ENCODE measurements around the gene ALDOA.
"Not testable (repeated sequence)": the region's sequence is repeated elsewhere in the genome, so short reads cannot be mapped to it uniquely, and the experiment has no call there.

ALDOA gene

GRCh38 chr16:30091474-30092372, 26.2 kb downstream of the ALDOA start, which contains the start of gene TBX6:
TSS of gene TBX6 (minus strand) at chr16:30091924. CDS start at chr16:30091193, 731 bp downstream.
- peak; percentile 96 for DNase-seq (ENCODE audit: low spot score)

DNA sequence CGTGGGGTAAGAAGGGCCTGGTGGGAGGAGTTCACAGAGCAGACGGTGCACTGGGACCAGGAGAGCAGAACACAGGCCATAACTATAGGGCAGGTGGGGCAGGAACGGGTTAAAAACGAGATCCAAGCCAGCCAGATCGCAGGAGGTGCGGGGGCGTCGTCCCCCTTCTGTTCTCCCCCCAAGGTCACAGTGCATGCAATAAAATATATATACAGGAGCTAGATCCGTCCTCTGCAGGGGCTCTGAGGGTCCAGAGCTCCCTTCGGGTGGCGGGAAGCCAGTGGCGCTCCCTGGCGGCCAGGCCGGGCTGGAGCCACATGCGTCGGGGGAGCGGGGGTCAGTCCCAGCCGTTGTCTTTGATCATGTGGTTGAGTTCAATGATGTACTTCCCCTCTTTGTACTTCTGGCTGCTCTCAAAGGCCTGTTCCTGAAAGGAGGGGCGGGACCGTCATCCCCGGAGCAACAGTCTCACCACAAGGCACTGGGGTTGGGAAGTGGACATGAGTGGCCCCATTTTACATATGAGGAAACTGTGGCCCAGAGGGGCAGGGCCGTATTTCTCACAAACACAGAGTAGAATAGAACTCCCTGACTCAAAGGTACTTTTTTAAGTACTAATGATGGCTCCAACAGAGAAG, 26.9 kb downstream of the ALDOA start:
- DNase-seq (ENCODE audit: low spot score), result peak; percentile 74

- no peak for DNase-seq (ENCODE audit: low spot score)
Observed at GRCh38 chr16:30094541-30095165, 29.1 kb downstream of the ALDOA start.

- peak; percentile 34 for DNase-seq (ENCODE audit: low spot score)
Observed at GRCh38 chr16:30095166-30096078, 29.9 kb downstream of the ALDOA start.

GRCh38 chr16:30096105-30096861, 30.7 kb downstream of the ALDOA start, which contains the start of gene YPEL3:
TSS of gene YPEL3 (minus strand) at chr16:30096213. CDS start at chr16:30095482, 731 bp downstream.
- DNase-seq (ENCODE audit: low spot score), result peak; percentile 99

DNA sequence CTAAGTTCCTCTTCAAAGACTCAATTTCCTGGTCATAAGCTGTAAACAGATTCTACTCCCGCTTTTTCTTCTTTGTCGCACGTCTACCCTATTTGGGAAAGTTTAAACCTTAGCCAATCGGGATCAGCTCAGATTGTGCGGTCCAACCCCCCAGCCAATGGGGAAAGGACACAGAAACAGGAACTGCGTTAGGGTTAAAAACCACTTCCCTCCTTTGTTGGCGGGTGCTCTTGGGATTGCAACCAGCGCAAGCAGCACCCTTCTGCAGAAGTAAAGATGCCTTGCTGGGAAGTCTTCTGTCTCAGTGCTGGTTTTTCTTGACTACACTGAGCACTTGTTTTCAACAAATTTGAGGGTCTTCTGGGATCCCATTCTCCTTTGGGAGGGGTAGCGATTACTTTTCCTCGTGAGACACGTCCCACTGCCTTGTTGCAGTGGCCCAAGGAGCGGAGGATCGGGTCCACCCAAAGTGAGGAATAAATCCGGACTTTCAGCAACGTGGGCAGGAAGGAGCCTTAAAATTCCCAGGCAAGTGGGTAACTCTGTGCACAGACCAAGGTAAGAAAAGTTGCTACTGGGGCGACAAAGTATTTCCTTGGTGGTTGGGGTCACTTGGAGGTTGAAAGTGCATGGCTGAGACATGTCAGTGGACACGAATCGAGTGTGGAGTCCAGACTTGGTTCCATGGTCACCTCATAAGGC, 31.5 kb downstream of the ALDOA start:
- DNase-seq (ENCODE audit: low spot score), result no peak

DNA sequence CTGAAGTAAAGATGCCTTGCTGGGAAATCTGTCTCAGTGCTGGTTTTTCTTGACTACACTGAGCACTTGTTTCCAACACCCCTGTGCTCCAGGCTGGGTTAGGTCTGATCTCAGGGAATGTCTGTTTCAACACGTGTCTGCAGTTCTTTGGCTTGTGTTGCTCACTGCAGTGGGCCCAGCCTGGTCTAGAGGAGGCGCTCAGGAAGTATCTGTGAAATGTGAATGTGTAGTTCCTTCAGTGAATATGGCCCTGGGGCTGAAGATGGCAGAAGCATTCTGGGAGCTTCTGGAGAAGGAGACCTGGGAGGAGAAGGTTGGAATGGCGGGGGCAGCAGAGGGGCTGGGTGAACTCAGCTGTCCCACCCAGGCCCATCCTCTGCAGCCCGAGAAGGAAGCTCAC, 38.5 kb downstream of the ALDOA start:
- DNase-seq (ENCODE audit: low spot score), result no peak

DNA sequence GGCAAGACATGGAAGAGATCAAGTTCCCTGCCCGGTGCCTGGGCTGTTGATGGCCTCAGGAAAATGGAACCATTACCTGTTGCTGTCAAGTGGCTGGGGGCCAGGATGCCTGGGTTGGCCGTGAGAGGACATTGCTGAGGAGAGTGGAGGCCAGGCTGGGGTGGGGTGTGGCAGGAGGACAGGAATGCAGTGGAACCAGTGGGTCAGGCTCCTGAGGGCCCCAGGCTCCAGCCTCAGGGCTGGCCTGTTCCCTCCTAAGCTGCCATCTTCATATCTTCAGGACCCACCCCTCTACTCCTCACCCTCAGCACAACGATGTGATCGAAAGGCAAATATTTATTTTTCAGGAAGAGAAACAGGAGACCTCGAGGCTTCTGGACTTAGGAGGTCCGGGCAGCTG, 38.9 kb downstream of the ALDOA start:
- no peak for DNase-seq (ENCODE audit: low spot score)

- no peak for DNase-seq (ENCODE audit: low spot score)
Observed at GRCh38 chr16:30108059-30108850, 42.7 kb downstream of the ALDOA start.

DNA sequence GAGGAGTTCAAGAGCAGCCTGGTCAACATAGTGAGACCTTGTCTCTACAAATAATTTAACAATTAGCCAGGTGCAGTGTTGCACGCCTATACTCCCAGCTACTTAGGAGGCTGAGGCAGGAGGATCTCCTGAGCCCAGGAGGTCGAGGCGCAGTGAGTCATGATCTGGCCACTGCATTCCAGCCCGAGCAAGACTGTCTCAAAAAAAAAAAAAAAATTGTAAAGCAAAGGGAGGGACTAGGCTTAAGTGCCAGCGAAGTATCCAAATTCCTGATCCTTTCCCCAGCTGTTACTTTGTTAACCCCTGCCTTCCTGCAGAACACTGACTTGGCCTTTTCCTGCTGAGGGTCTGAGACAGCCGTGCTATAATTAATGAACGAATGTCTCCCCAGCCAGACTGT, 45.1 kb downstream of the ALDOA start:
- DNase-seq (ENCODE audit: low spot score), result no peak

- peak; percentile 77 for DNase-seq (ENCODE audit: low spot score)
Observed at GRCh38 chr16:30112197-30113030, 46.9 kb downstream of the ALDOA start.

DNA sequence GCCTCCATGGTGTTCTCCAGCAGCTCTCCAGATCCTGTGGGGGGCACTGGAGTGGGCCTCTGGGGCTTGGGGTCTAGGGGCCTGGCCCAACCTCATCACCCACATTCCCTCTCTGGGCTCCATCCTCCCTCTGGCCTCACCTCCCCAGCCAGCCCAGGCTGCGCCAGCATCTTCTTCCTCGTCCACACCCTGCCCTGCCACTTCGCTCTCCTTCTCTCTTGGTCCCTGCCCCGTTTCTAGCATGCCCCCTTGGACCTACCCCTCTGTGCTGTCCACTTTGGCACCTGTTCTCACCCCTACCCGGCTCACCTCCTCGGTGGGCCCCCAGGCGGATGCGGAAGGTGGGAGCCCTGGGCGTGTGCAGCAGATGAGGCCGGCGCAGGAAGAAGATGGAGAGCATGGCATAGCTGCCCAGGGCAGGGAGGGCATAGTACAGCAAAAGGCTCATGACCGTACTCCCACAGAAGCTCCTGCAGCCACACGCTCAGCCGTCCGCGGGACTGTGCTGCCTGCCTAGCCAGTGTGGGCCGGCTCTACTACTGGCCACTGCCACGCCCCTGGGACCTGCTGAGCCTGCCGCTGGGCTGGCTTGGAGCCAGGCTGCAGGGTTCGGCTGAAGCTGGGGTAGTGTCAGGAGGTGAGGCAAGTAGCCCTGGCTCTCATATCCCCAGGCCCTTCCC, 47.6 kb downstream of the ALDOA start, which contains the start of gene GDPD3:
TSS of gene GDPD3 (minus strand) at position 507 of the 680 bp plus-strand sequence. CDS start at position 448, 59 bp downstream.
- no peak for DNase-seq (ENCODE audit: low spot score)

GRCh38 chr16:30113711-30114333, 48.3 kb downstream of the ALDOA start:
- DNase-seq (ENCODE audit: low spot score), result no peak

DNA sequence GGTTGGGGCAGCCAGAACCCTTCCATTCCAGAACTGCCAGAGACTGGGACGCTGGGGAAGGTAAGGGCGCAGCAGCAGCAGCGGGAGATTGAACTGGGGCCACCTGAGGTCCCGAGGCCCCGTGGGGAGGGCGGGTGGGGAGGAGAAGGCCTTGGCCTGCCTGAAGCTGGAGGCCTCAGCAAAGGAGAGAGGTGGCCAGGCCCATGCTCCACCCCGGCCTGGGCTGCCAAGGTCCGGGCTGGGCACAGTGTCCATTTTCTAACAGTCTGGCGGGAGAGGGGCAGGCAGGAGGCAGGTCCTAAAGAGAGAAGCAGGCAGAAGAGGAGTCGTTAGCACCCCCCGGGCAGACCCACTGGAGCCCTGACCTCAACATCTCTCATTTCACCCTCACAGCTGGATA, 48.9 kb downstream of the ALDOA start:
- no peak for DNase-seq (ENCODE audit: low spot score)

DNA sequence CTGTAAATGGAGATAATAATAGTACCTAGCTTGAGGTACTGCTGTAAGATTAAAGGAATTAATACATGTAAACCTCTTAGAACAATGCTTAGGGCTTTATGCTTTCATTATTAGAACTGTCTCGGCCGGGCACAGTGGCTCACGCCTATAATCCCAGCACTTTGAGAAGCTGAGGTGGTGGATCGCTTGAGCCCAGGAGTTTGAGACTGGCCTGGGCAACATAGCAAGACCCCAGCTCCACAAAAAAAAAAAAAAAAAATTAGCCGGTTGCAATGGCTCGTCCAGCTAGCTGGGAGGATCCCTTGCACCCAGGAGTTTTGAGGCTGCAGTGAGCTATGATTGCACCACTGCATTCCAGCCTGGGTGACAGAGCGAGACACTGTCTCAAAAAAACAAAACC, 49.3 kb downstream of the ALDOA start:
- DNase-seq (ENCODE audit: low spot score), result not testable (repeated sequence)

GRCh38 chr16:30115238-30115637, 49.7 kb downstream of the ALDOA start:
- DNase-seq (ENCODE audit: low spot score), result no peak

Data from AG08396 (cell line).